NOMO-1 (cell line): ENCODE measurements around the gene CLHC1.
"Not testable (repeated sequence)": the region's sequence is repeated elsewhere in the genome, so short reads cannot be mapped to it uniquely, and the experiment has no call there.

Experiments
- DNase-seq, 2 experiments: peaks; one replicate each; lab custom pipeline; 2025; ENCODE audit not compliant: unreplicated experiment in 2 of 2; lab: John Stamatoyannopoulos, UW

Gene CLHC1

DNA sequence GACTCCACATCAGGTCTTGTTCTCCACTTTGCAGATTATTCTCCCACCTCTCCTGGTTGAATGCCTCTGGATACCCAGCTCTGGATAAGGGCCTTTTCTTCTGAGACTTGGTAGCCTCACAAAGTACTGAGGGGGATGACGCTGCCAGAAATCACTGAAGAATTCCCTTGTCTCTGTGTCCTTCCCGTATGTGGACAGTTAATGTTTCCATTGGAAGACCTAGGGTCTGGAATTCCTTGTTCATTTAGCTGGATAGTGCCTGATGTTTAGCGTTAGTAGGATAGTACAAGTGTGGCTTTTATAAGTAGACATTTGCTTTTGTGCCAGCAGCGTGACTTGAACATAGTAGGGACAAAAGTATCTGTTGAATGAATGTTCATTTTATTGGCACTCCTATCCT lies 76.9 kb downstream of the CLHC1 start:
- DNase-seq = no peak

GRCh38 chr2:55154525-55155030 lies 77.5 kb downstream of the CLHC1 start:
- DNase-seq = no peak

- peak; percentile 94 to 98 for DNase-seq
These were observed 78.4 kb downstream of the CLHC1 start for GRCh38 chr2:55153584-55154299.

- DNase-seq = peak in 1 of 2 experiments; percentile 43
These were observed 79.3 kb downstream of the CLHC1 start for GRCh38 chr2:55152475-55153412.

- DNase-seq = no peak
These were observed 80.2 kb downstream of the CLHC1 start for GRCh38 chr2:55151733-55152433.

DNA sequence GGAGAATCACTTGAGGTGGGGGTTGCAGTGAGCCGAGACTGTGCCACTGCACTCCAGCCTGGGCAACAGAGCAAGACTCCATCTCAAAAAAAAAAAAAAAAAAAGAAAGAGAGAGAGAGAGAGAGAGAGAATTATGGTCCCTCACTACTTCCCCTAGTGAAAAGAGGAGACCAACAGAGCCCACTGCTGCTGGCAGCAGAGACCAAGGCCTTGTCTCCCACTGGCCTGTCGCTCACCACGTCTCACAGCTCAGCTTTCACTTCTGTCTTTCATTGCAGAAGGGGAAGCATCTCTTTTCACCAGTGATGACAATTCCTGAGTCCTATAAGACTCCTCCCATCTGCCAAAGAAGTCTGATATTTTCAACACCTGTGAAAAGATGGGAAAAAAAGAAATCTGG lies 81.3 kb downstream of the CLHC1 start:
- DNase-seq = peak; percentile 77 to 91

DNA sequence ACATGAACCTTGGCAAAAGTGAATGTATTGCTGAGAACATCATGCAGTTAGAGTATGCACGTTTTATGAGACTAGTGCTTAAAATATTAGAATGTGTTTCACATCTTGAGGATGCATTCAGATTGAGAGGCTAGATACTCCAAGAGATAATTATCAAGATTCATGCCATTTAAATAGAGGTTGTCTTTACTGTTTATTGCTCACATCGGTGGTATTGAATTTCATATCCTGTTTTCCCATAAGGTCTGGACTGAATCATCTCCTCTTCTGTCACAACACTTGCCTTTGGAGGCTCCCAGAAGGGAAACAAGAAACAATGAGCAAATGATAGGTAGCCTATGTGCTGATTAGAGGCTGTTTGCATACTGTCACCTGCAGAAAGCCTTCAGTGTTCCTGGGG lies 83.8 kb downstream of the CLHC1 start:
- peak in 1 of 2 experiments; percentile 15 for DNase-seq

GRCh38 chr2:55147531-55147930 lies 84.6 kb downstream of the CLHC1 start:
- DNase-seq = no peak

DNA sequence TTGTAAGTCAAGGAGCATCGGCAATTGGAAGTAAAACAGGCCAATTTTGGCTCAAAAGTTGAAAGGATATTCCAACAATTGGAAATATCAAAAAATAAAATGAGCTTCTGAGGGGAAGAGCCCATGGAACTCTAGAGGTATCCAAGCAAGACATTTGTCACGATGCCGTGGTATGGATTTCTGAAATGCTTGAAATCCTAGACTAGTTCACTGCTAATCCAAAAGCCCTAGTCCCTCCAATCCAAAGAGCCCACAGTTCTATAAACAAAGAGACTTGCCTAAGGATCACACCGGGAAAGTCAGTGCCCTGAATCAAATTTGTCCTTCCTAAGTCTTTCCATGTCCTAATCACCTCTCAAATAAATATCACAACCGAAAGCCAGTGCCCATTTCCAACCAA lies 85.1 kb downstream of the CLHC1 start:
- DNase-seq = no peak

- DNase-seq = peak in 1 of 2 experiments; percentile 15
These were observed 85.8 kb downstream of the CLHC1 start for GRCh38 chr2:55146263-55146662.

DNA sequence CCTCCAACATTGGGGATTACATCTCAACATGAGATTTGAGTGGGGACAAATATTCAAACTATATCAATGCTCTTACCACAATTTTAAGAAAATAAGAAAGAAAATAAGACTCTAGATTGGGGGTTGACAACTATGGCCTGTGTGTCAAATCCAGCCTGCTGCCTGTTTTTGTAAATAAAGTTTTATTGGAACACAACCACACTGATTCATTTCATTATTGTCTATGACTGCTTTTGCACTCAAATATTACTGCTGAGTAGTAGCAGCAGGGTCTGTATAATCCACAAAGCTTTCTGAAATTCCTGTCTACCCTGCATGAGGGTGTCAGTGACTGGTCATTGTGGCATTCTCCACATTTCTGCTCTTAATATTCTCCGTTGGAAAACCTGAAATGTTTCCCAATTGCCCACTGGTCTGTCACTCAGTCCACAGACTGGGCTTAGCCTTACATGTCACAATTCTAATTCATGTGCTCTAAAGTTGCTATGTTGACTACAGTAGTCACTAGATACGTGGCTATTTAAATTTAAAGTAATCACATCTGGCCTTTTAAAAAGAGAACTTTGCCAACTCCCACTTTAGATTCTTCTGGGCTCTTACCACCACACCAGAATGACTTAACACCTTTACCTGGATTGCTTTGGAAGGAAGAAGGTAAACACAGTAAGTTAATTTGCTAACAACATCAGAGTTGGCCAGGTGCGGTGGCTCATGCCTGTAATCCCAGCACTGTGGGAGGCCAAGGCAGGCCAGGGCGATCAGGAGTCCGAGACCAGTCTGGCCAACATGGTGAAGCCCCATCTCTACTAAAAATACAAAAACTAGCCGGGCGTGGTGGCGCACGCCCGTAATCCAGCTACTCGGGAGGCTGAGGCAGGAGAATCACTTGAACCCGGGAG lies 86.9 kb downstream of the CLHC1 start:
- DNase-seq = no peak

- DNase-seq = not testable (repeated sequence)
These were observed 88.4 kb downstream of the CLHC1 start for GRCh38 chr2:55143706-55144105.

GRCh38 chr2:55142518-55142917 lies 89.6 kb downstream of the CLHC1 start:
- DNase-seq = no peak

GRCh38 chr2:55141572-55142413 lies 90.3 kb downstream of the CLHC1 start:
- DNase-seq = no peak

GRCh38 chr2:55140316-55141219 lies 91.5 kb downstream of the CLHC1 start:
- DNase-seq = no peak

DNA sequence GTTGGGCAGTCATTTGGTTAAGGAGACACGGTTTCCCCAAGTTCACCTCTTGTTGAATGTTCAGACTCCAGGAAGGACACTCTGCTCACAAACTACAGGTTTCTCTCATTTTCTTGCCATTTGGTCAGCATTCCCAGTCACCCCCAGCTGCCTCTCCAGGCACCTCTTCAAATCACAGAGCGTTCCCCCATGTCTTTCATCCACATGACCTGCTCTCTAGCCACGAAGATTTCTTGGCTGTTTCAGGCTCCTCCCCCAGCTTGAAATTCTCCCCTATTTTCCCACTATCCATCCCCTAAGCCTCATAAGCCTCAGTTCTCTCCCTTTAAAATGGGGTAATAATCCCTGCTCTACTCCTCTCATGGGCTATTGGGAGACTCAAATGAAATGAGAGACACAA lies 92.8 kb downstream of the CLHC1 start:
- DNase-seq = no peak

DNA sequence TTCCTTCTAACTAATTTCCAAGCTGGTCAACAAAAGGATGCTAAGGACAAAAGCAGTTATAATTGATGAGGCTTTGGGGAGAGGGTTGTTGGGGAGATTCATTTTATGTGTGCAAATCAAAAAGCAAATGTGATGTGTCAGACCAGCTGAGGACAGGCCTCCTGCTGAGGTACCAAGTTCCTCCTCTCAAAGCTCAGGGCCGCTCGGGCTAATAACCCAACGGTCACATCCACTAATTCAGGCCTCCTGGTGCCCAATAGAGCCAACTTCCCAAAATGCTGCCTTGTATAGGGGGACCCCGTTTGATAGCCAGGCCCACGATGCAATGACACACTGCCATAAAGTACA lies 93.2 kb downstream of the CLHC1 start:
- DNase-seq = no peak
